H54 (cell line): Measurements from ENCODE around the gene ABI1.
A peak's percentile ranks its signal among the peaks of the same experiment; 100 is the strongest.

ENCODE experiments used
- DNase-seq: peaks from one replicate; pipeline ENCODE4 v3.0.0; 2011; ENCODE audit warnings: low spot score, mixed read lengths; ENCODE audit not compliant: insufficient read length
- FAIRE-seq: peaks from 3 replicates; lab custom pipeline; 2011; peaks lifted over from hg19 to GRCh38; lab: Jason Lieb, UNC
- POLR2A ChIP-seq: IDR thresholded peaks from 2 replicates; pipeline ENCODE4 v1.6.1; 2011; ENCODE audit warnings: low read depth, mild to moderate bottlenecking, low read length

The ABI1 gene

DNA sequence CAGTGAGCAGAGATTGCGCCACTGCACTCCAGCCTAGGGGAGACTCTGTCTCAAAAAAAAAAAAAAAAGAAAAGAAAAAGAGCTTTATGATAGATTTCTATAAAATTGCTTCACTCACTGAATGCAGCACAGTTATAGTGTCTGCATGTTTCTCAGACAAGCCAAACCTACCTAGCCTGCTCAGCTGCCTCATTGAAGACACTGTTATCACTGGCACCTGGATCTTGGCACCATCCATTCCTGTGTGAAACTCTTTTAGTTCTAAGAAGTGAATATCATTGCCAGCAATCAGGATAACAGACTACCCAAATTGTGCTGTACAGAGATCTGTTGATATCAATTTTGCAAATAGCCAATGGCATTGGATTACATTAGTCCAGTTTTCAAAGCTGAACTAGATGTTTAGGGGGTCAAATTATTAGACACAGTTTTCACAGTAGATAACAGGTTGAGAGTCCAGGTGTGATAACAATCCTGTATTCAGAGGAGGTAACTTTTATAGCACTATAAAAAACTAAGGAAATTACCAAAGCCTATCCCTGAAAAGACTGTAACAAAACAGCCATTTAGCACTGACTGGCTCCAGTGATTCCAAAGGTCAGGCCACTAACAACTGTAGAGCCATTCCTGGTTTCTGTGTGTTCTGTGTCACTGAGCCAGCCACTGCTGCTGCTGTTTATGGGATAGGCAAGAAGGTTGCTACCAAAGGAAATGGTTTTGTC lies 146.2 kb downstream of the ABI1 start:
- FAIRE-seq (no peak), DNase-seq (no peak)
- TF ChIP-seq POLR2A: no peak

DNA sequence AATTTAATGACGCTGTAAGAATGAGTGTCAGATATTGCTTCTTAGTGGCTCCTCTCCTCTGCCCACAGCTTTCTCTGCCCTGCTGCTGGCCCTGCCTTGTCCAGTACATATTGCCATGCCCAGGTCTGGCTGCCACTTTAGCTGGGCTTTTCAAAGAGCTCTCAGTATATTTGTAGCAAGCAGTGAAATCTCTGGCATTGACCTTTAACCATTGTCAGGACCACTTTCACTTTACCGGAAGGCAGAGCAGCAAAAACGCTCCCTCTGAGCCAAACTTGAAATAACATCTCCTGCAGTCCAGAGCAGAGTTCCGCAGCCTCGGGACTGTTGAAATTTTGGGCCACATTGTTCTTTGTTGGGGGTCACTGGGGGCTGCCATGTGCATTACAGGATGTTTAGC lies 149.4 kb downstream of the ABI1 start:
- FAIRE-seq: no peak
- DNase-seq: no peak
- TF ChIP-seq POLR2A: no peak

DNA sequence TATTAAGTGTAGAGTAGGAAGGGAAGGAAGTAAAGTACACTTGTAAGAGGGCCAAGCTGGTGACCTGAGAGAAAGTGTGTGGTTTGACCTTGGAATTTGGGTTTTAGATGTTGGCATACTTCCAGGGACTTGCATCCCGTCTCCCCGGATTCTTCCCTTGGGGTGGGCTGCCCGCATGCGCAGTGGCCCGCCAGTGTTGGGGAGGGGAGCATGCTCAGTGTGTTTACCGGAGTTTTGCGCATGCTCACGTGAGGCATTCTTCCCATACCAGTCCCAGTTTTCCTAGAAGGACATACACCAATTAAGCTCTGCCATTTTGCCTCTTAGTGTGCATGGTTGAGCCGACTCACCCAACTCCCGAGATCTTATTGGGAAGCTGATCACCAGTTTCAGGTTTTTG lies 153.8 kb downstream of the ABI1 start:
- DNase-seq (no peak), FAIRE-seq (no peak)
- no peak for TF ChIP-seq POLR2A

DNA sequence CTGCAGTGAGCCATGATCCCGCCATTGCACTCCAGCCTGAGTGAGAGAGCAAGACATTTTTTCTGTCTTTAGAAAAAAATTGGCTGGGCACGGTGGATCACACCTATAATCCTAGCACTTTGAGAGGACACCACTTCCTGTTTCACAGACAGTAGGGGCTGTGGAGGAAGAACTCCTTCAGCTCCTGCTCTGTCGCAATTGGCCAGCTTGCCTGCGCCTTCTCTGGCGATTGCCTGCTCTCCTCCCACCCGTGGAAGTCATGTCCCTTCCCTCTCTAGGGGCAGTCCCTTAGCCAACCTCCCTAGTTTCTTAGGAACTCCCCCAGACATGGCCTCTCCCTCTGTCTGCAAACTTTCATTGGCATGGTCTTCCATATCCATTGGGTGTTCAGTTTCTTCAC lies 154.6 kb downstream of the ABI1 start:
- FAIRE-seq (no peak), DNase-seq (no peak)
- TF ChIP-seq POLR2A: no peak

DNA sequence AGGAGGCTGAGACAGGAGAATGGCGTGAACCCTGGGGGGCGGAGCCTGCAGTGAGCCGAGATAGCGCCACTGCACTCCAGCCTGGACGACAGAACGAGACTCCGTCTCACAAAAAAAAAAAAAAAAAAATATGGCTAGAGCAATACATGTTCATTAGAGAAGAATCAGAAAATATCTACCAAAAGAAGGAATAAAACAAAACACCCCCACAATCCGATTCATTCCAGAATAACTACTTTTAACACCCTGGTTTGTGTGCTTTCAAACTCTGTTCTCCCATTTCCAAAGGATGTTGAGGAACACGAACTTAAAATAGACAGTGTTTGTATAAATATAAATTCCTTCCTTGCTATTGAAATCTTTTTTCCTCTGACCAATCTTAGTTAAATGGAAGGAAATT lies 156.8 kb downstream of the ABI1 start:
- DNase-seq (no peak), FAIRE-seq (no peak)
- TF ChIP-seq POLR2A: no peak

DNA sequence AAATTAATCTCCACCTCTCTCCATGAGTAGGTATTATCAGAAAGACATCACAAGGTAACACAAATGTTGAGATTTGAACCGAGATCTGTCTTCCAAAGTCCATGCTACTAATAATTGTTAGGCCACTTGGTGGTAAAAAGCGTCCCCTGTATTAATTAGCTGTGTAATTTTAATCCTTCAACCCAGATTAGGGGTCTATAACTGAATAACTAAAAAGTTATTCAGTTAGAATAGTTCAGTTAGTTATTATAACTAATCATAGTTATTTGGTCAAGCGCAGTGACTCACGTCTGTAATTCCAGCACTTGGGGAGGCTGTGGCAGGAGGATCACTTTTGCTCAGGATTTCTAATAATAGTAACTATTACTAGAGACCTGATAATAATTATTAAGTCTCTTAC lies 157.7 kb downstream of the ABI1 start:
- TF ChIP-seq POLR2A: no peak
- no peak for DNase-seq
- no peak for FAIRE-seq

DNA sequence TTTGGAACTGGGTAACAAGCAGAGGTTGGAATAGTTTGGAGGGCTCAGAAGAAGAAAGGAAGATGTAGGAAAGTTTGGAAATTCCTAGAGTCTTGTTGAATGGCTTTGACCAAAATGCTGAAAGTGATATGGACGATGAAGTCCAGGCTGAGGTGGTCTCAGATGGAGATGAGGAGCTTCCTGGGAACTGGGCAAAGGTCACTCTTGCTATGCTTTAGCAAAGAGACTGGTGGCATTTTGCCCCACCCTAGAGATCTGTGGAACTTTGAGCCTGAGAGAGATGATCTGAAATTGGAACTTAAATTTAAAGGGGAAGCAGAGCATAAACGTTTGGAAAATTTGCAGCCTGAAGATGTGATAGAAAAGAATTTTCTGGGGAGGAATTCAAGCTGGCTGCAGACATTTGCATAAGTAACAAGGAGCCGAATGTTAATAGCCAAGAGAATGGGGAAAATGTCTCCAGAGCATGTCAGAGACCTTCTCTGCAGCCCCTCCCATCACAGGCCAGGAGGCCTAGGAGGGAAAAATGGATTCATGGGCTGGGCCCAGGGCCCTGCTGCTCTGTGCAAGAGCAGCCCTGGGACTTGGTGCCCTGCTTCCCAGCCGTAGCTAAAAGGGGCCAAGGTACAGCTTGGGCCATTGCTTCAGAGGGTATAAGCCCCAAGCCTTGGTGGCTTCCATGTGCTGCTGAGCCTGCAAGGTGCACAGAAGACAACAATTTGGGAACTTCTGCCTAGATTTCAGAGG lies 159.7 kb downstream of the ABI1 start:
- FAIRE-seq: no peak
- no peak for DNase-seq
- TF ChIP-seq POLR2A: no peak

DNA sequence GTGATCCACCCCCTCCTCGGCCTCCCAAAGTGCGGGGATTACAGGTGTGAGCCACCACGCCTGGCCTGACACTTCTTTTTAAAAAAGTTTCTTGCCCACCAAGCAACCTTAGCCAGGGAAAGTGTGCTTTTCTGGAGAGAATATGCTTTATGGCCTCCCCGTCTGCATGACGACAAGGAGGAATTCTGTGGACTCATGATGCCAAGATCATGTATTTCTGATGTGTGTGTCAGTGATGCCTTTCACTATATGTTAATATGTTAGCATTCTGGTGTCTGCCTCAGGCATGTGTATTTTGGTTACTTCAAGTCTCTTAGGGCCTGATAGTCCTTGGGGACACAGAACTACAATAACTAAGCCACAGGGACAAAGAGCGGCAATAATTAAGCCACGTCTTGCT lies 161.1 kb downstream of the ABI1 start:
- no peak for FAIRE-seq

DNA sequence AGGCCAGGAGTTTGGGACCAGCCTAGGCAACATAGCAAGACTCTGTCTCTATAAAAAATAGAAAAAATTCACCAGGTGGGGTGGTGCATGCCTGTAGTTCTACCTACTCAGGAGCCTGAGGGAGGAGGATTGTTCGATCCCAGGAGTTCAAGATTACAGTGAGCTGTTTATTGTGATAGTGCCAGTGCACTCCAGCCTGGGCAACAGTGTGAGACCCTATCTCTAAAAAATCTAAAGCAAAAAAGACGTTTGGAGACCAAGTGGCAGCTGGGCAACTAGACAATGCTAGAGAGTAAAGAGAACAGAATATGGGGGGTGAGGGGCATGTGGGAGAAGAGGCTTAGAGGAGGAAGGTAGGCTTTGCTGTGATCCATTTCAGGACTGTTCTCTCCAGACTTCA lies 161.8 kb downstream of the ABI1 start:
- no peak for TF ChIP-seq POLR2A
- DNase-seq (no peak), FAIRE-seq (no peak)

More for the DNA sequence above, 161.1 kb downstream of the ABI1 start:
- no peak for TF ChIP-seq POLR2A
- DNase-seq: no peak

DNA sequence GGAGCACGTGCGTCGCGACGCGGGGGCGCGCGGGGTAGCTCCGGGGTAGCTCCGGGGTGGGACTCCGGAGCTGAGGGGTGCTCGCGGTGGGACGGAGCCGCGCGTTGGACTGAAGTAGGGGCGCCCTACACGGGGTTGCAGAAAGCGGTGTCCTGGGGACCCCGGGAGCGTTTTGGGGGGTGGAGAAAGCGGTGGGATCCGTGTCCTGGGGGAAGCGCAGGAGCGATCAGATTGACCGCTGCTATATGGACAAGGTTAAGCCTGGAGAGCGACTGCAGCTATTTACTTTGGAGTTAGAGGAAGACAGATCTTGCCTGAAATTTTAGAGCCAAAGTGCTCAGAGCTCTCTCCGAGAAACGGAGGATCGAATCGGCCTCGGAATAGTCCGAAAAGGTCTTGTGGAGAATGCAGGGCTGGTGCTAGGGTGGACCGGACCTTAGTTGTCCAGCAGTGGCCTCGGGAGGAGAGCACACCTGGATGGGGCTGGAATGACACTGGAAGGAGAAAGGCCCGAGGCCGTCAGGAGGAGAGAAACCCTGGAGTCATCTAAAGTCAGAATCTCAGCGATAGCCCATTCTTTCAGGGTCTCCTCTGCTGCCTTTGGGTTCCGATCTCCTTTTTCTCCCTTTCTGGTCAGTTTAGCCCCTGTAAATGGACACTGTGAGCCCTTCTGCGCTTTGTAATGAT lies 162.7 kb downstream of the ABI1 start:
- TF ChIP-seq POLR2A: no peak
- FAIRE-seq (no peak), DNase-seq (no peak)

DNA sequence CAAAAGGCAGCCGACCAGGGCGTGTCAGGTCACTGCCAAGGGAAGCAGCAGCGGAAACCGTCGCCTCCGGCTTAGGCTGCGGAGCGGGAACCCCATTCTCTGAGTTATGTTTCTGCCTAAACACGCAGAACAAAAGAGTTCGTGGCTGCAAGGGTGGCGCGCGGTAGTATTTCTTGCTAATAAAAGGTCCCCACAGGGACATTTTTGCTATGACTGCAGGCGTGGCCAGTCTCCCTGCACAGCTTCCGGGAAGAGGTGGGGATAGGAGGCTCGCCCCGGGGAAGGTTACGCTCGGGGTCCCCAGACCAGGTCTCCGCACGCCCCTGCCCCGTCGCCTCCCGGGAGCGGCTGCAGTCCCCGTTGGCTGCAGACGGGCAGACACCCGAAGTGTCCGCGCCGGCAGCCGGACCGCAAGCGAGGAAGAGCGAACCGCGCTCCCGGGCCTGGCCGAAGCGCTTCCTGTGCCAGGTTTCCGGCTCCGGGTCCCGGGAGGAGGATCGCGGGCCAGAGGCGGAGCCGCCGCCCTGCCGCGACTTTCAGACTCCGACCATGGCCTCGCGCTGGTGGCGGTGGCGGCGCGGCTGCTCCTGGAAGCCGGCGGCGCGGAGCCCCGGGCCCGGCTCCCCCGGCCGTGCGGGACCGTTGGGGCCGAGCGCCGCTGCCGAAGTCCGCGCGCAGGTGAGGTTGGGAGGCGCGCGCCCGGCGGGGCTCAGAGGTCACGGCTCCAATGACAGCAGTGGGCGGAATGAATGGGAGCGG lies 163.4 kb downstream of the ABI1 start, which contains the start of gene PDSS1:
Gene PDSS1 (plus strand): TSS at position 539 of the 759 bp plus-strand sequence. CDS start 11 bp downstream, at position 550.
- no peak for FAIRE-seq
- peak; percentile 72 for DNase-seq
- no peak; the same call in 1 of the 2 replicates for TF ChIP-seq POLR2A

DNA sequence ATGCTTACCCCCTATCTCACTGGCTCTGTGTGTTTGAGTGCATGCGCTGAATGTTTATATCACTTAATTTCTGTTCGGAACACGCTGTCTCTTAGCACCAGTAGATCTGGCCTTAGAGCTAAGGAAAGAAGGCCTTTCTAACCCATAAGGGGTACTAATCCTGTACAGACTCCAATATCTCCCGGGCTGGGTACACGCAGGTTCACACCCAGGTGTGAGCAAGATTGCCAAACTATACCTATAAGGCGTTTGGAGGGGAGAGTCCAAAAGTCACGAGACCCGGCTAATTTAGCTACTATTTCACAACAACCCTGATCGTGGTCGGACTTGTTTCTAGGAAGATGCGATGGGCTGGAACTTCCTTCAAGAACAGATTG lies 164.0 kb downstream of the ABI1 start:
- FAIRE-seq (no peak), DNase-seq (no peak)
- no peak for TF ChIP-seq POLR2A
